Stimulated activated CD8-positive, alpha-beta memory T cell treated with anti-CD3 and anti-CD28 coated beads, Interleukin-4, amount 100 ng/mL, for 48 hours (primary cell): ENCODE results near the gene CENPX.

Experiments
- DNase-seq: peaks from one replicate; pipeline ENCODE4 v3.0.0-alpha.2; 2020

CENPX gene

GRCh38 chr17:82055023-82055964 lies 32.6 kb upstream of the CENPX start:
- DNase-seq, result no peak

GRCh38 chr17:82054351-82055022 lies 31.8 kb upstream of the CENPX start:
- no peak for DNase-seq

GRCh38 chr17:82053556-82054263 lies 31.0 kb upstream of the CENPX start:
- DNase-seq, result no peak

GRCh38 chr17:82053130-82053529 lies 30.5 kb upstream of the CENPX start:
- no peak for DNase-seq

GRCh38 chr17:82052638-82053059 lies 30.0 kb upstream of the CENPX start:
- no peak for DNase-seq

- peak; percentile 90 for DNase-seq
These were observed 29.3 kb upstream of the CENPX start, which contains the start of the genes GPS1 and RFNG for GRCh38 chr17:82051776-82052637. Gene GPS1, plus strand, starts transcription at chr17:82051898. Its CDS starts 34 bp downstream, at chr17:82051932. Gene RFNG, minus strand, starts transcription at chr17:82051811. Its CDS starts 45 bp downstream, at chr17:82051766.

- DNase-seq, result no peak
These were observed 28.3 kb upstream of the CENPX start for GRCh38 chr17:82050761-82051641.

GRCh38 chr17:82050152-82050760 lies 27.6 kb upstream of the CENPX start:
- no peak for DNase-seq

- DNase-seq, result no peak
These were observed 26.9 kb upstream of the CENPX start for GRCh38 chr17:82049521-82049971.

GRCh38 chr17:82049106-82049505 lies 26.4 kb upstream of the CENPX start:
- DNase-seq, result no peak

- DNase-seq, result no peak
These were observed 25.9 kb upstream of the CENPX start for GRCh38 chr17:82048571-82048971.

- DNase-seq, result no peak
These were observed 25.4 kb upstream of the CENPX start for GRCh38 chr17:82047914-82048570.

- DNase-seq, result no peak
These were observed 24.7 kb upstream of the CENPX start for GRCh38 chr17:82047379-82047778.

GRCh38 chr17:82046903-82047302 lies 24.2 kb upstream of the CENPX start:
- no peak for DNase-seq

GRCh38 chr17:82045936-82046484 lies 23.3 kb upstream of the CENPX start:
- no peak for DNase-seq

- no peak for DNase-seq
These were observed 20.8 kb upstream of the CENPX start for GRCh38 chr17:82043507-82043906.

- DNase-seq, result no peak
These were observed 20.0 kb upstream of the CENPX start for GRCh38 chr17:82042649-82043048.

- DNase-seq, result no peak
These were observed 18.6 kb upstream of the CENPX start for GRCh38 chr17:82041144-82041814.

GRCh38 chr17:82039695-82040299 lies 17.1 kb upstream of the CENPX start:
- DNase-seq, result no peak
